Thymus (tissue), 11 donors: ENCODE measurements around the gene HPSE. TPM values are rescaled to one million over a fixed set of nuclear protein-coding genes. Genes with fewer than 3 reads are reported as not detected.
A peak's percentile ranks its signal among the peaks of the same experiment; 100 is the strongest.

Source experiments
- DNase-seq, 9 donors: peaks; one replicate each; pipeline ENCODE4 v3.0.0-alpha.2; 2013; ENCODE audit warnings: low spot score in 9 of 9, low read depth in 6 of 9, missing footprints in 1 of 9
- H3K27ac ChIP-seq, 2 donors: one replicate each; pipeline ENCODE4 v1.5.1; 2013; ENCODE audit warnings: control low read depth in 1 of 2, low read depth in 1 of 2, low read length in 1 of 2, mild to moderate bottlenecking in 1 of 2, moderate library complexity in 1 of 2
- H3K27me3 ChIP-seq, 2 donors: one replicate each; pipeline ENCODE4 v1.5.1; 2013; ENCODE audit warnings: low read length in 1 of 2; ENCODE audit not compliant: control insufficient read depth in 2 of 2, insufficient read depth in 1 of 2
- H3K36me3 ChIP-seq, 2 donors: one replicate each; pipeline ENCODE4 v1.5.1; 2013; ENCODE audit warnings: low read length in 1 of 2, mild to moderate bottlenecking in 1 of 2, moderate library complexity in 1 of 2; ENCODE audit not compliant: control insufficient read depth in 2 of 2, insufficient read depth in 2 of 2
- H3K4me1 ChIP-seq, 2 donors: one replicate each; pipeline ENCODE4 v1.5.1; 2013; ENCODE audit warnings: low read length in 2 of 2; ENCODE audit not compliant: control insufficient read depth in 2 of 2, insufficient read depth in 2 of 2
- H3K4me3 ChIP-seq, 2 donors: one replicate each; pipeline ENCODE4 v1.5.1; 2013; ENCODE audit warnings: low read length in 2 of 2, control low read depth in 1 of 2, mild to moderate bottlenecking in 1 of 2
- H3K9me3 ChIP-seq, 2 donors: one replicate each; pipeline ENCODE4 v1.5.1; 2013; ENCODE audit warnings: low read length in 1 of 2, mild to moderate bottlenecking in 1 of 2; ENCODE audit not compliant: control insufficient read depth in 2 of 2, insufficient read depth in 1 of 2
- WGBS: extraction: QIAGEN DNeasy Blood & Tissue Kit; methylation state at CpG from one replicate; pipeline ENCODE4 v1.1.7; 2013; 5-methylcytosine and 5-hydroxymethylcytosine counted together
- polyA plus RNA-seq: library from polyadenylated mRNA; stranded (reverse); fragments of 200-250 nt; gene quantifications from one replicate; pipeline ENCODE4 v1.2.3, GENCODE V29; 2013
- total RNA-seq: library from RNA; stranded (reverse); fragments of 120-200 nt; gene quantifications from one replicate; pipeline ENCODE4 v1.2.4, GENCODE V29; 2013
- donor health status: healthy.

Gene HPSE
- total and polyA plus RNA-seq, 2 donors, result 1.7 to 4.3 TPM

DNA sequence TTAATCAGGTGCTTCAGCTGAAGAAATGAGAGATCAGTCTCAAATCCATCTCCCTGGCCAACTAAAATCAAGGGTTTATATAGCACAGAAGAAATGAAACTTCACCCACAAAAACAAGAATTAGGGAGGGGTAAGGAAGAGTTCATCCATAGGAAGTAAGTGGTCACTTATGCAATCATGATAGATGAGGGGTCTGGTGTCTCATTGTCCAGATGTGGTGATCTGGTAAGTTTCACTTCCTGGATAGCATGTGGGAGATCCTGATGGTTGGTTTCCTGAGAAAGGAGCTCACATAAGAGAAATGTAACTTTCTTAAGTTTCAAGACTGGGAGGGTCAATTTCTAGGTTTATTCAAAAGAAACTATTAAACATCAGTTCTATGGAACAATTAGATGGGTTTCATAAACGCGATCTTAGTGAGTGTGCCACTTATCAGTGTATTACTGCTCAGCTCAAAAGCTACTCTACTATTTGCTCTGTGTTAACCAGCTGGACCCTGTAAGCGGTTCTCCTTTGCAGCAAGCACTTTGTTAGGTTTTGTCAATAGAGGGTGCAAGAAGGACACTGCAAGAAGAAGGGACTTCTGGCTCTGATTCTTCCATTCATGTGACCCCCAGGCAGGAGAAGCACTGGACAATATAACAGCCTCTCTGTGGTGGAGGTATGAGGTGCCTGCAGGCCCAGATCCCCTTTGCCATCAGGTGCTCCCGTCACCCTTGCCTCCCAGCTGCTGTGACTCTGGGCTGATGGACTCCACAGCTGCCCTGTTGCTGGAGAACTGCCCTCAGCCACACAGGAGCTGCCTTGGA, 35.4 kb upstream of the HPSE start:
- H3K4me1 ChIP-seq, result no peaks in the 10 kb centered on the region
- no peak for DNase-seq

DNA sequence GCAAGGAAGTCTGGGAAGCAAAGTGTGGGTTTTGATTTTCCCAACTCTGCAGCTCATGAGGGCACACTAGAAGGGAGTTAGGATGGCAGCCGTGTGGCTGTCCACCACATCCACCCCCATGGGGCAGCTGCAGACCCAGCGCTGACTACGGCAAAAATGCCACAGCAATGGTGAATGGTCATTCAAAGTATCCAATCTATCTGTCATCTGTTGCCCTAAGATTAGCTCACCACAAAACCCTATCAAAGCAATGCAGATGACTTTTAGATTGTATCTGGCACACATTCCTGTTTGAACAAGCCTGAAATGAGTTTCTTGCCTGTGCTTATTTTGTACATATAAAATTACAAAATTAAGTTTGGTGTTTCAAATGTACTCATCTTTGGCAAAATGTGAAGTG, 29.7 kb upstream of the HPSE start:
- WGBS, result 22% methylated on average over 3 of the region's 3 CpGs
- Histone ChIP-seq H3K36me3 (no peaks in the 10 kb centered on the region), H3K4me3 (no peak overlapping the region), H3K27ac (no peak overlapping the region), H3K9me3 (no peaks in the 10 kb centered on the region), H3K4me1 (no peaks in the 10 kb centered on the region), H3K27me3 (no peaks in the 10 kb centered on the region)
- DNase-seq, result no peak

More for the DNA sequence above, 35.4 kb upstream of the HPSE start:
- Histone ChIP-seq H3K27me3 (peaks cover 0 to 3% of the 10 kb centered on the region in 2 donors), H3K9me3 (no peaks in the 10 kb centered on the region), H3K36me3 (no peaks in the 10 kb centered on the region), H3K4me3 (no peak overlapping the region), H3K27ac (no peak overlapping the region)
- WGBS, result 96% methylated on average over 4 of the region's 4 CpGs

DNA sequence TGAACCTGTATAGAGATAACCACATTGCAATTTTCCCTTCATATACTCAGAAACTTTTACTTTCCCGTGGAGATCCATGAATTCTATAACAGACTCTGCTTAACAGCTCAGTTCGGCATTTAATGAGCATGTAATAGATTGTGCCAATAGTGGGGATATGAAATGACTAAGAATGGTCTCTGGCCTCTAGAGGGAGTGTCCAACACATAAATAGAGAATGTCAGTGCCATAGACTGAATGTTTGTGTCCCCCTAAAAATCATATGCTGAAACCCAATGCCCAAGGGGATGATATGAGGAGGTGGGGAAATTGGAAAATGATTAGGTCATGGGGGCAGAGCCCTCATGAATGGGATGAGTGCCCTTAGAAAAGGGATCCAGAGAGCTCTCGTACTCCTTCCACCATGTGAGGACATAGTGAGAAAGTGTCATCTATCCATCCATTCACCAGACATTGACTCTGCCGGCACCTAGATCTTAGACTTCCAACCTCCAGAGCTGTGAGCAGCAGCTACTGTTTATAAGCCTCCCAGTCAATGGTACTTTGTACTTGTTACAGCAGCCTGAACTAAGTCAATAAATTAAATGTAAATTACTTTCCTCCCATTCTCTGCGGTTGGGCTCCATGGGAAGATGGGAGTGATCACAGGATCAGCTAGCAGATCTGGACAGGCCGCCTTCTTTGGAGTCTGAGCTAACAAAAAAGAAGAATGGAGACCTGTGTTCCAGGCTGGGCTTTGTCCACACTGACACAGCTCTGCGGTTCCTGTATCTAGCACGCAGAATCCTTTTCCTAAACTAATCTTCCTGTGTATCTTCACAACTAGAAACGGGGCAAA, 28.1 kb upstream of the HPSE start:
- H3K4me3 ChIP-seq, result no peak overlapping the region
- H3K27ac ChIP-seq, result no peak overlapping the region
- no peaks in the 10 kb centered on the region for H3K36me3 ChIP-seq
- WGBS, result 95% methylated on average over 9 of the region's 9 CpGs
- no peak for DNase-seq
- no peaks in the 10 kb centered on the region for H3K4me1 ChIP-seq
- H3K27me3 ChIP-seq, result no peaks in the 10 kb centered on the region
- H3K9me3 ChIP-seq, result no peaks in the 10 kb centered on the region

DNA sequence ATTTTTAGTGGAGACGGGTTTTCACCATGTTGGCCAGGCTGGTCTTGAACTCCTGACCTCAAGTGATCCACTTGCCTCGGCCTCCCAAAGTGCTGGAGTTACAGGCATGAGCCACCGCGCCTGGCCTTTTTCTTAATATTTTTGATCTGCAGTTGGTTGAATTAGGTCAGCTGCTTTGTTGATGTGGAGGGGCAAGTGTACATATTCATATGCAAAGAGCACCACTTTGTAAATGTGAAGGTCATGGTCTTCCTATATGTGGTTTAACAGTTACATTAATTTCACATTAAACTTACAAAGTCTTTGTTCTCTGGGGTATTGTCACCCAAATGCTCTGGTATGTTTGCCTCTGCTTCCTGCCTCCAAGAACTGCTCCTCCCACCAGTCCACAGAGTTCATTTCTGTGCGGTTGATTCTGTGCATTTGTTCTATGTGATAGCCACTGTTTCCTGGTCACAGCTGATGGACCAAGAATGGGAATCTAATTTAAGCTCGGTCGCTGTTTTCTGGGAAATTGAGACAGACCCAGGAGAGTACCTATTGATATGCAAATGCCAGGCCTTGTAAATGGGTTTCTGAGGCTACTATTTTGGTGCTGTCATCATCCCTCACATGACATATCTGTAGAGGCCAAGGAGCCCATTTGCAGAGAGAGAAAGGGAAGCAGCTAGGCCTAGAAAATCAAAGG, 26.9 kb upstream of the HPSE start:
- Histone ChIP-seq H3K36me3 (no peaks in the 10 kb centered on the region), H3K27me3 (no peaks in the 10 kb centered on the region), H3K4me3 (no peak overlapping the region), H3K4me1 (no peaks in the 10 kb centered on the region), H3K27ac (no peak overlapping the region), H3K9me3 (no peaks in the 10 kb centered on the region)
- DNase-seq, result no peak
- WGBS, result 98% methylated on average over 7 of the region's 7 CpGs

DNA sequence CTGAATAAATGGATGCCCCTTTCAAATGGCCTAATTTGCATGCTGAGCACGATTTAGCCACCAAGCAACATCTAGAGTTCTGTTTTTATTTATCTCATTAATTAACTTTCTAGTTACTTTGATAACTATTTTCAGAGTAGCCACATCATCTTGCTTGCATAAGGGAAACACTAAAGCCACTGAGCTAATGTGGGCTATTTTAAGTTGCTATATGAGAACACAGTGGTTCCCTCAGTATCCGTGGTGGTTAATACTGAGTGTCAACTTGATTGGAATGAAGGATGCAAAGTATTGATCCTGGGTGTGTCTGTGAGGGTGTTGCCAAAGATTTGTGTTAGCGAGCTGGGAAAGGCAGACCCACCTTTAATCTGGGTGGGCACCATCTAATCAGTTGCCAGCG, 25.4 kb upstream of the HPSE start:
- no peak overlapping the region for H3K4me3 ChIP-seq
- no peaks in the 10 kb centered on the region for H3K4me1 ChIP-seq
- peaks cover 0 to under 1% of the 10 kb centered on the region in 2 donors for H3K9me3 ChIP-seq
- no peak overlapping the region for H3K27ac ChIP-seq
- no peak for DNase-seq
- no peaks in the 10 kb centered on the region for H3K36me3 ChIP-seq
- 94% methylated on average over 4 of the region's 4 CpGs for WGBS
- H3K27me3 ChIP-seq, result no peaks in the 10 kb centered on the region

DNA sequence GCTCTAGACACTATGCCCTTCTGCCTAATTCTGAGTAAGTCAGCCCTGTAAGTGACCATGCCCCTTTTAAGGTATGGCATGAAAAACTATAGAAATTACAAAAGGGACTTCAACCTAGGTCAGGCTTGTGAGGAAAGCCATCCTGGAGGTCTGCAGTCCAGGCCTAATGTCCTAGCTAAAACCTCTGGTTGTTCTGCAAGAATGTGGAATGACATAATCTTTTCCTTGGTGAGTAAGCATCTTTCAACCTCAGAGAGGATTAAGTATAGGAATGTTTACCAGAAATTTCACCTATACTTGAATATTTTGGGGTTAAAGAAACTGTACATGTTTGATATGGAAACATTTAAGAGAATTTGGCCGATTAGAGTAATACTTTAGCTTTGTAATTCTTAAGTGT, 23.8 kb upstream of the HPSE start:
- H3K4me1 ChIP-seq, result no peaks in the 10 kb centered on the region
- DNase-seq, result no peak
- no peaks in the 10 kb centered on the region for H3K36me3 ChIP-seq
- H3K27ac ChIP-seq, result no peak overlapping the region
- H3K9me3 ChIP-seq, result peaks cover 0 to 5% of the 10 kb centered on the region in 2 donors
- no peak overlapping the region for H3K4me3 ChIP-seq
- H3K27me3 ChIP-seq, result no peaks in the 10 kb centered on the region
- whole genome bisulfite sequencing, result 95% methylated on average over 1 of the region's 1 CpG

DNA sequence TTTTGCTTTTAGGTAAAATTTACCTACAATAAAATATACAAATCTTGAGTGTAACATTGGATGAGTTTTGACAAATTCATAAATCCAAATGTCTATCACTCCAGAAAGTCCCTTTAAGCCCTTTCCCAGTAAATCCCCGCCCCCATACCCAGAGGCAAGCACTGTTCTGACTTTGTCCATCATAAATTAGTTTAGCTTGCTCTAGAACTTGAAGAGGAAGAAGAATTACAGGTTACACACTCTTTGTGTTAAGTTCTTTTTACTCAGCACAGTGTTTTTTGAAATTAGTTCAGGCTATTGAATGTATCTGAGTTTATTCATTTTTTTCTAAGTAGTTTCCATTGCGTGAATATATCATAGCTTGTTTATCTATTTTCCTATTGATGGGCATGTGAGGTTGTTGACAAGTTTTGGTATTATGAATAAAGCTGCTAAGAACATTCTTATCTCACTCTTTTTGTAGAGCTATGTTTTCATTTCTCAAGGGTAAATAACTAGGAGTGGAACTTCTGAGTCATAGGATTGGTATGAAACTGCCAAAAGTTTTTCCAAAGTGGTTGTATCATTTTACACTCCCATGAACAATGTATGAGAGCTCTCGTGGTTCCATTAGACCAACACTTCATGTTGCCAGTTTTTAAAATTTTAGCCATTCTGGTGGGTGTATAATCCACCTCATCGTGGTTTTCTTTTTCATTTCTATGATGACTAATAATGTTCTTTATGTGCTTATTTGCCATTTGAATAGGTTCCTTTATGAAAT, 22.4 kb upstream of the HPSE start:
- Histone ChIP-seq H3K4me1 (no peaks in the 10 kb centered on the region), H3K9me3 (peaks cover 0 to 5% of the 10 kb centered on the region in 2 donors), H3K4me3 (no peak overlapping the region), H3K27me3 (no peaks in the 10 kb centered on the region), H3K27ac (peak overlapping the region in 1 of 2 donors; percentile 49), H3K36me3 (no peaks in the 10 kb centered on the region)
- 92% methylated on average over 4 of the region's 4 CpGs for WGBS
- no peak for DNase-seq

DNA sequence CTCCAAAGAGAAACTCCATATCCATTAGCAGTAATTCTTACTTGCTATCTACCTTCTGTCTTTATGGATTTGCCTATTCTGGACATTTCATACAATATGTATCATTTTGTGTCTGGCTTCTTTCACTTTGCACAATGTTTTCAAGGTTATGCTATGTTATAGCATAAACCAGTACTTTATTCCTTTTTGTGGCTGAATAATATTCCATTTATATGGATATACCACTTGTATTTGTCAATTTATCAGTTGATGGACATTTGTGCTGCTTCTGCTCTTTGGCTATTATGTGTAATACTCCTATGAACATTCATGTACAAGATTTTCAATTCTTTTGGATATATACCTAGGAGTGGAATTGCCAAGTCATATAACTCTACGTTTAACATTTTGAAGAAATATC, 18.9 kb upstream of the HPSE start:
- Histone ChIP-seq H3K9me3 (peaks cover 0 to 5% of the 10 kb centered on the region in 2 donors), H3K4me1 (no peaks in the 10 kb centered on the region), H3K36me3 (no peaks in the 10 kb centered on the region), H3K27ac (no peak overlapping the region), H3K27me3 (peaks cover 0 to 3% of the 10 kb centered on the region in 2 donors), H3K4me3 (no peak overlapping the region)
- 97% methylated on average over 1 of the region's 1 CpG for WGBS
- no peak for DNase-seq
